Articular chondrocyte of knee joint (primary cell): Measurements from ENCODE around the gene SLC17A9. TPM values are rescaled to one million over a fixed set of nuclear protein-coding genes. Genes with fewer than 3 reads are reported as not detected.

Experiments
- total RNA-seq: library from RNA; depleted of rRNA; stranded (reverse); fragments of >200 nt; gene quantifications from 2 replicates; pipeline ENCODE4 v1.2.3, GENCODE V29; 2012

The SLC17A9 gene
- 6.7 and 6.9 TPM in 2 replicates for total RNA-seq

GRCh38 chr20:62952373-62952967, at the start of gene SLC17A9:
Gene SLC17A9 (plus strand): TSS chr20:62952709. CDS start chr20:62952831, 122 bp downstream.

GRCh38 chr20:62926229-62927127, 26.0 kb upstream of the SLC17A9 start, which contains the start of gene DIDO1:
Gene DIDO1 (minus strand): TSS chr20:62926505.

GRCh38 chr20:62938105-62938888, 14.2 kb upstream of the SLC17A9 start, which contains the start of gene GID8:
Gene GID8 (plus strand): TSS chr20:62938147. CDS start chr20:62941503, 3,356 bp downstream.

GRCh38 chr20:63006540-63007359, 54.2 kb downstream of the SLC17A9 start, which contains the start of gene BHLHE23:
Gene BHLHE23 (minus strand): TSS chr20:63006964. CDS start chr20:63006774, 190 bp downstream.

Other genes starting within 250 kb of the SLC17A9 start
- gene NTSR1, start 243.9 kb upstream of the SLC17A9 start, total RNA-seq, result not detected in 2 replicates
- 13.0 and 15.5 TPM in 2 replicates for gene MRGBP, start 156.2 kb upstream of the SLC17A9 start, total RNA-seq
- 29.9 and 35.9 TPM in 2 replicates for gene OGFR, start 147.9 kb upstream of the SLC17A9 start, total RNA-seq
- 0.86 and 1.0 TPM in 2 replicates for gene COL9A3, start 135.7 kb upstream of the SLC17A9 start, total RNA-seq
- gene TCFL5, start 90.9 kb upstream of the SLC17A9 start, total RNA-seq, result 15.2 and 17.9 TPM in 2 replicates
- 44.0 and 44.8 TPM in 2 replicates for gene DIDO1, start 26.2 kb upstream of the SLC17A9 start, total RNA-seq
- gene GID8, start 14.6 kb upstream of the SLC17A9 start, total RNA-seq, result 31.8 and 34.6 TPM in 2 replicates
- gene BHLHE23, start 54.3 kb downstream of the SLC17A9 start, total RNA-seq, result not detected in 2 replicates